ENCODE results near the gene GALNT15. TPM values are rescaled to one million over a fixed set of nuclear protein-coding genes. Genes with fewer than 3 reads are reported as not detected.
A peak's percentile ranks its signal among the peaks of the same experiment; 100 is the strongest.

Gene GALNT15
- total RNA-seq, 1 donor from 2014 or later = not detected

GRCh38 chr3:16257309-16257708, 82.8 kb downstream of the GALNT15 start:
- Mint-ChIP-seq H3K36me3 (ENCODE audit: low read depth) (peaks cover 13% of the 10 kb centered on the region), H3K4me3 (ENCODE audit: low read depth) (no peak overlapping the region), H3K27ac (no peak overlapping the region), H3K9me3 (no peaks in the 10 kb centered on the region), H3K27me3 (ENCODE audit: low read depth) (no peaks in the 10 kb centered on the region), H3K4me1 (ENCODE audit: low read depth) (peaks cover 20% of the 10 kb centered on the region)
- intact Hi-C loops (cut with micrococcal nuclease) = no loop called here
- DNase-seq (ENCODE audit: low spot score) = no peak

- intact Hi-C loops (cut with micrococcal nuclease) = no loop called here
- no peaks in the 10 kb centered on the region for H3K27me3 Mint-ChIP-seq (ENCODE audit: low read depth)
- H3K4me3 Mint-ChIP-seq (ENCODE audit: low read depth) = no peak overlapping the region
- no peaks in the 10 kb centered on the region for H3K9me3 Mint-ChIP-seq
- peaks cover 13% of the 10 kb centered on the region for H3K36me3 Mint-ChIP-seq (ENCODE audit: low read depth)
- H3K4me1 Mint-ChIP-seq (ENCODE audit: low read depth) = peaks cover 20% of the 10 kb centered on the region
- DNase-seq (ENCODE audit: low spot score) = no peak
- H3K27ac Mint-ChIP-seq = no peak overlapping the region
Measured at GRCh38 chr3:16258177-16258576, 83.7 kb downstream of the GALNT15 start.

- intact Hi-C loops (cut with micrococcal nuclease) = no loop called here
- H3K27ac Mint-ChIP-seq = no peak overlapping the region
- H3K4me1 Mint-ChIP-seq (ENCODE audit: low read depth) = peaks cover 19% of the 10 kb centered on the region
- H3K27me3 Mint-ChIP-seq (ENCODE audit: low read depth) = no peaks in the 10 kb centered on the region
- no peaks in the 10 kb centered on the region for H3K9me3 Mint-ChIP-seq
- no peak for DNase-seq (ENCODE audit: low spot score)
- peaks cover 13% of the 10 kb centered on the region for H3K36me3 Mint-ChIP-seq (ENCODE audit: low read depth)
- H3K4me3 Mint-ChIP-seq (ENCODE audit: low read depth) = no peak overlapping the region
Measured at GRCh38 chr3:16258866-16259265, 84.4 kb downstream of the GALNT15 start.

- H3K27me3 Mint-ChIP-seq (ENCODE audit: low read depth) = no peaks in the 10 kb centered on the region
- DNase-seq (ENCODE audit: low spot score) = no peak
- H3K4me3 Mint-ChIP-seq (ENCODE audit: low read depth) = no peak overlapping the region
- peaks cover 13% of the 10 kb centered on the region for H3K36me3 Mint-ChIP-seq (ENCODE audit: low read depth)
- peaks cover 11% of the 10 kb centered on the region for H3K4me1 Mint-ChIP-seq (ENCODE audit: low read depth)
- H3K27ac Mint-ChIP-seq = no peak overlapping the region
- intact Hi-C loops (cut with micrococcal nuclease) = no loop called here
- no peaks in the 10 kb centered on the region for H3K9me3 Mint-ChIP-seq
Measured at GRCh38 chr3:16260046-16260445, 85.6 kb downstream of the GALNT15 start.

- H3K36me3 Mint-ChIP-seq (ENCODE audit: low read depth) = peaks cover 12% of the 10 kb centered on the region
Measured at GRCh38 chr3:16262174-16262573, 87.7 kb downstream of the GALNT15 start.

GRCh38 chr3:16264174-16264707, 89.8 kb downstream of the GALNT15 start:
- peak overlapping the region; percentile 96 for H3K4me3 Mint-ChIP-seq (ENCODE audit: low read depth)
- intact Hi-C loops (cut with micrococcal nuclease) = loop anchor here (2.0 kb wide), 3 partner anchors 45 to 333 kb away; partner anchors contain the start of gene RFTN1
- no peaks in the 10 kb centered on the region for H3K27me3 Mint-ChIP-seq (ENCODE audit: low read depth)
- peaks cover 20% of the 10 kb centered on the region for H3K4me1 Mint-ChIP-seq (ENCODE audit: low read depth)
- H3K27ac Mint-ChIP-seq = peak overlapping the region; percentile 95
- no peak for DNase-seq (ENCODE audit: low spot score)
- peaks cover 6% of the 10 kb centered on the region for H3K36me3 Mint-ChIP-seq (ENCODE audit: low read depth)
- H3K9me3 Mint-ChIP-seq = no peaks in the 10 kb centered on the region

More at GRCh38 chr3:16262174-16262573, 87.7 kb downstream of the GALNT15 start:
- DNase-seq (ENCODE audit: low spot score) = no peak
- H3K27ac Mint-ChIP-seq = no peak overlapping the region
- no peaks in the 10 kb centered on the region for H3K27me3 Mint-ChIP-seq (ENCODE audit: low read depth)
- H3K4me3 Mint-ChIP-seq (ENCODE audit: low read depth) = no peak overlapping the region
- peaks cover 15% of the 10 kb centered on the region for H3K4me1 Mint-ChIP-seq (ENCODE audit: low read depth)
- intact Hi-C loops (cut with micrococcal nuclease) = no loop called here
- H3K9me3 Mint-ChIP-seq = no peaks in the 10 kb centered on the region

- peak; percentile 99 for DNase-seq (ENCODE audit: low spot score)
- intact Hi-C loops (cut with micrococcal nuclease) = loop anchor here (1.0 to 2.0 kb wide), 6 partner anchors 21 to 332 kb away; partner anchors contain the start of gene RFTN1
- H3K27ac Mint-ChIP-seq = peak within 1 kb of the TSS; percentile 95
Measured at GRCh38 chr3:16264708-16265454, 90.4 kb downstream of the GALNT15 start, which contains the start of the genes DPH3 and OXNAD1. TSS of gene DPH3 (minus strand) at chr3:16264943. CDS start at chr3:16264876, 67 bp downstream. TSS of gene OXNAD1 (plus strand) at chr3:16265212. CDS start at chr3:16270953, 5,741 bp downstream.

GRCh38 chr3:16265455-16265786, 90.9 kb downstream of the GALNT15 start:
- H3K36me3 Mint-ChIP-seq (ENCODE audit: low read depth) = peaks cover 9% of the 10 kb centered on the region
- peak overlapping the region; percentile 96 for H3K4me3 Mint-ChIP-seq (ENCODE audit: low read depth)
- intact Hi-C loops (cut with micrococcal nuclease) = loop anchor here (1.0 to 2.0 kb wide), 6 partner anchors 21 to 331 kb away; partner anchors contain the start of gene RFTN1
- H3K27me3 Mint-ChIP-seq (ENCODE audit: low read depth) = no peaks in the 10 kb centered on the region
- H3K9me3 Mint-ChIP-seq = no peaks in the 10 kb centered on the region
- peaks cover 20% of the 10 kb centered on the region for H3K4me1 Mint-ChIP-seq (ENCODE audit: low read depth)
- peak overlapping the region; percentile 95 for H3K27ac Mint-ChIP-seq
- DNase-seq (ENCODE audit: low spot score) = no peak

More at GRCh38 chr3:16264708-16265454, 90.4 kb downstream of the GALNT15 start, which contains the start of the genes DPH3 and OXNAD1:
- peak within 1 kb of the TSS; percentile 96 for H3K4me3 Mint-ChIP-seq (ENCODE audit: low read depth)
- H3K9me3 Mint-ChIP-seq = no peaks in the 10 kb centered on the region
- peaks cover 20% of the 10 kb centered on the region for H3K4me1 Mint-ChIP-seq (ENCODE audit: low read depth)
- no peaks in the 10 kb centered on the region for H3K27me3 Mint-ChIP-seq (ENCODE audit: low read depth)
- H3K36me3 Mint-ChIP-seq (ENCODE audit: low read depth) = peaks cover 7% of the 10 kb centered on the region

GRCh38 chr3:16266714-16267113, 92.2 kb downstream of the GALNT15 start:
- Mint-ChIP-seq H3K4me3 (ENCODE audit: low read depth) (no peak overlapping the region), H3K36me3 (ENCODE audit: low read depth) (peaks cover 19% of the 10 kb centered on the region), H3K4me1 (ENCODE audit: low read depth) (peaks cover 20% of the 10 kb centered on the region), H3K9me3 (no peaks in the 10 kb centered on the region), H3K27me3 (ENCODE audit: low read depth) (no peaks in the 10 kb centered on the region), H3K27ac (no peak overlapping the region)
- intact Hi-C loops (cut with micrococcal nuclease) = no loop called here
- no peak for DNase-seq (ENCODE audit: low spot score)

- DNase-seq (ENCODE audit: low spot score) = no peak
- H3K27ac Mint-ChIP-seq = no peak overlapping the region
- peaks cover 16% of the 10 kb centered on the region for H3K4me1 Mint-ChIP-seq (ENCODE audit: low read depth)
- H3K4me3 Mint-ChIP-seq (ENCODE audit: low read depth) = no peak overlapping the region
- H3K27me3 Mint-ChIP-seq (ENCODE audit: low read depth) = no peaks in the 10 kb centered on the region
- intact Hi-C loops (cut with micrococcal nuclease) = no loop called here
- no peaks in the 10 kb centered on the region for H3K9me3 Mint-ChIP-seq
- peaks cover 37% of the 10 kb centered on the region for H3K36me3 Mint-ChIP-seq (ENCODE audit: low read depth)
Measured at GRCh38 chr3:16270855-16271254, 96.4 kb downstream of the GALNT15 start.

GRCh38 chr3:16272588-16272987, 98.1 kb downstream of the GALNT15 start:
- Mint-ChIP-seq H3K27me3 (ENCODE audit: low read depth) (no peaks in the 10 kb centered on the region), H3K4me1 (ENCODE audit: low read depth) (peaks cover 2% of the 10 kb centered on the region), H3K4me3 (ENCODE audit: low read depth) (no peak overlapping the region), H3K36me3 (ENCODE audit: low read depth) (peaks cover 42% of the 10 kb centered on the region), H3K27ac (no peak overlapping the region), H3K9me3 (no peaks in the 10 kb centered on the region)
- intact Hi-C loops (cut with micrococcal nuclease) = no loop called here
- no peak for DNase-seq (ENCODE audit: low spot score)

- no peaks in the 10 kb centered on the region for H3K9me3 Mint-ChIP-seq
- no peaks in the 10 kb centered on the region for H3K27me3 Mint-ChIP-seq (ENCODE audit: low read depth)
- no peak overlapping the region for H3K27ac Mint-ChIP-seq
- H3K4me1 Mint-ChIP-seq (ENCODE audit: low read depth) = no peaks in the 10 kb centered on the region
- H3K4me3 Mint-ChIP-seq (ENCODE audit: low read depth) = no peak overlapping the region
- peaks cover 44% of the 10 kb centered on the region for H3K36me3 Mint-ChIP-seq (ENCODE audit: low read depth)
- DNase-seq (ENCODE audit: low spot score) = no peak
- intact Hi-C loops (cut with micrococcal nuclease) = no loop called here
Measured at GRCh38 chr3:16273867-16274266, 99.4 kb downstream of the GALNT15 start.

- intact Hi-C loops (cut with micrococcal nuclease) = no loop called here
- no peak for DNase-seq (ENCODE audit: low spot score)
- Mint-ChIP-seq H3K27me3 (ENCODE audit: low read depth) (no peaks in the 10 kb centered on the region), H3K9me3 (no peaks in the 10 kb centered on the region), H3K4me3 (ENCODE audit: low read depth) (no peak overlapping the region), H3K27ac (no peak overlapping the region), H3K4me1 (ENCODE audit: low read depth) (peaks cover 2% of the 10 kb centered on the region), H3K36me3 (ENCODE audit: low read depth) (peaks cover 24% of the 10 kb centered on the region)
Measured at GRCh38 chr3:16277471-16277870, 103.0 kb downstream of the GALNT15 start.
